Measurements from ENCODE around the gene SEC14L3.
A peak's percentile ranks its signal among the peaks of the same experiment; 100 is the strongest.

Gene SEC14L3

DNA sequence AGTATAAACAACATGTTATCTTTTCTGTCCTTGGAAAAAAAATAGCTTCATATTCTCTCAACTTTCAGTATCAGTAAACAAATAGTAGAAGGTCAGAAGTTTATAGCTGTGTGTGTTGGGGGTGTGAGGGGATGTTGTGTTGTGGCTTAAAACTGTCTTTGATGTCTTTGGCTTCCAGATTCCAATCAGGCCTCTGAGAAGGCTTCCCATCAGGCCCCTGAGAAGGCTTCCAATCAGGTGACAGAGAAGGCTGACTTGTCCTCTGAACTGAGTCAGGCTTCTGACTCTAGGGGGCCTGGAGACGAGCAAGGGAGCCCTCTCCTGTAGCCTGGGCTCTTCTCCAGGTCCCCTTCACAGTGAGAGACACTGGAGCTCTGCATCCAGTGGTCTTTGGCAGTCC lies 37.0 kb downstream of the SEC14L3 start:
- Histone ChIP-seq H3K36me3 (ENCODE audit: control insufficient read depth, insufficient read depth, low read length) (no peaks in the 10 kb centered on the region), H3K9me3 (ENCODE audit: control insufficient read depth, low read length) (no peaks in the 10 kb centered on the region), H3K4me3 (ENCODE audit: insufficient read depth, low read depth, low read length, poor library complexity, severe bottlenecking) (no peak overlapping the region), H3K4me1 (ENCODE audit: control insufficient read depth, insufficient read depth, low read length, poor library complexity, severe bottlenecking) (peaks cover 14% of the 10 kb centered on the region), H3K27ac (ENCODE audit: insufficient read depth, low read length, poor library complexity, severe bottlenecking) (peak overlapping the region; percentile 76), H3K27me3 (replicated peaks; ENCODE audit: control insufficient read depth, insufficient read depth, low read length, poor library complexity, severe bottlenecking) (peaks cover 7% of the 10 kb centered on the region)
- DNase-seq: no peak

DNA sequence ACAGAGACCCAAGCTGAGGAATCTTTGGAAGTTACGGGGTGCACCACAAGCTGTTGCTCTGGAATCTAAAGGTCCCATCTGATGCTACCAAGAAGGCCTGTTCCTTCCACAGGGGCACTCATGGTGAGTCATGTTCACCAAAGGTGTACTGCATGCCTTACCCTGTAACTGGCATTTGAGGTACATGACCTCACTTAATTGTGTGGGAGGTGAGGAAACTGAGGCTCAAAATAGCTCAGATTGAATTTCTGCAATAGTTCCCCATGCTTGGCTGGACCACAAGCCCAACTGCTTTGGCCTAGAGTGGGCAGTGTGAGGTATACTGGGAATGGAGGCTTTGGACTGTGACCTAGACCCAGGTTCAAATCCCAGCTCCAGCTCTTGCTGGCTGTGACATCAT lies 38.0 kb downstream of the SEC14L3 start:
- no peaks in the 10 kb centered on the region for H3K9me3 ChIP-seq (ENCODE audit: control insufficient read depth, low read length)
- no peak overlapping the region for H3K27ac ChIP-seq (ENCODE audit: insufficient read depth, low read length, poor library complexity, severe bottlenecking)
- DNase-seq: no peak
- H3K4me1 ChIP-seq (ENCODE audit: control insufficient read depth, insufficient read depth, low read length, poor library complexity, severe bottlenecking): peaks cover 14% of the 10 kb centered on the region
- H3K4me3 ChIP-seq (ENCODE audit: insufficient read depth, low read depth, low read length, poor library complexity, severe bottlenecking): no peak overlapping the region
- no peaks in the 10 kb centered on the region for H3K36me3 ChIP-seq (ENCODE audit: control insufficient read depth, insufficient read depth, low read length)
- H3K27me3 ChIP-seq (replicated peaks; ENCODE audit: control insufficient read depth, insufficient read depth, low read length, poor library complexity, severe bottlenecking): peaks cover 4% of the 10 kb centered on the region

DNA sequence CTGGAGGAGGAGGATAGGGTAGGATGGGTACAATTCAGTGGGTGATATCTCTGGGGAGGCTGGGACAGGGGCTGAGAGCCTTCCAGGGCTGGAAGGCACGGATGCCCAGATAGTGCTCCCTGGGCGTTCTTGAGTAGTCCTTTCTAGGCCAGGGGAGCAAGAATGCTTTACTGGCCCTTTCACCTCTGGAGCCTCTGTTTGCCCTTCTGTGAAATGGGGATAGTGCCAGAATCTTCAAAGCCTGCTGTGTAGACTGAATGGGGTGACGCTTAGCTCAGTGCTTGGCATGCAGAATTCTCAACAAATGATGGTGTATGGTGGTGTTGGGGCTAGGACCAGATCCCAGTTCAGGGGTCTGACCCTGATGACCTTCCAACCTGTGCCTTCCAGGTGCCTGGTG lies 38.6 kb downstream of the SEC14L3 start:
- H3K4me3 ChIP-seq (ENCODE audit: insufficient read depth, low read depth, low read length, poor library complexity, severe bottlenecking): no peak overlapping the region
- no peak overlapping the region for H3K27ac ChIP-seq (ENCODE audit: insufficient read depth, low read length, poor library complexity, severe bottlenecking)
- H3K9me3 ChIP-seq (ENCODE audit: control insufficient read depth, low read length): no peaks in the 10 kb centered on the region
- H3K36me3 ChIP-seq (ENCODE audit: control insufficient read depth, insufficient read depth, low read length): peaks cover 3% of the 10 kb centered on the region
- no peak for DNase-seq
- H3K4me1 ChIP-seq (ENCODE audit: control insufficient read depth, insufficient read depth, low read length, poor library complexity, severe bottlenecking): peaks cover 14% of the 10 kb centered on the region
- H3K27me3 ChIP-seq (replicated peaks; ENCODE audit: control insufficient read depth, insufficient read depth, low read length, poor library complexity, severe bottlenecking): peaks cover 3% of the 10 kb centered on the region

DNA sequence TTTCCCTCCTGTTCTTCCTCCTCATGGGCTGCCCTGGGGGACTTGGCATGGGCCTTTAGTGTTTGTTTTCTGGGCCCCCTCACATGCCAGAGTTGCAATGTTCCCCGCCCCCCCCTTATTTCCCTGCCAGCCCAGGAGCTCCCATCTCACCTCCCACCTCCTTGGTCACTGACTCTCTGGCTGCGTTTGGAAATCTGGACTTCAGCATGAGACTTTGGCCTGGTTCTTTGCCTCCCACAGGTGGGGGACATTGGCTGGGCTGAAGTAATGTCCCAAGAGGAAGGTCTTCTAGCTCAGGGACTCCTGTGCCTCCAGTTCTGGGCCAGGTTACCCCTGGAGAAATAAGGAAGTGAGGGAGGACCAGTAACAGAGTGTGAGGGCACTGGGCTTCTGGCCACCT lies 39.3 kb downstream of the SEC14L3 start:
- H3K27ac ChIP-seq (ENCODE audit: insufficient read depth, low read length, poor library complexity, severe bottlenecking): no peak overlapping the region
- no peaks in the 10 kb centered on the region for H3K27me3 ChIP-seq (replicated peaks; ENCODE audit: control insufficient read depth, insufficient read depth, low read length, poor library complexity, severe bottlenecking)
- H3K4me1 ChIP-seq (ENCODE audit: control insufficient read depth, insufficient read depth, low read length, poor library complexity, severe bottlenecking): peaks cover 14% of the 10 kb centered on the region
- H3K36me3 ChIP-seq (ENCODE audit: control insufficient read depth, insufficient read depth, low read length): peaks cover 5% of the 10 kb centered on the region
- no peak overlapping the region for H3K4me3 ChIP-seq (ENCODE audit: insufficient read depth, low read depth, low read length, poor library complexity, severe bottlenecking)
- H3K9me3 ChIP-seq (ENCODE audit: control insufficient read depth, low read length): no peaks in the 10 kb centered on the region
- DNase-seq: no peak

DNA sequence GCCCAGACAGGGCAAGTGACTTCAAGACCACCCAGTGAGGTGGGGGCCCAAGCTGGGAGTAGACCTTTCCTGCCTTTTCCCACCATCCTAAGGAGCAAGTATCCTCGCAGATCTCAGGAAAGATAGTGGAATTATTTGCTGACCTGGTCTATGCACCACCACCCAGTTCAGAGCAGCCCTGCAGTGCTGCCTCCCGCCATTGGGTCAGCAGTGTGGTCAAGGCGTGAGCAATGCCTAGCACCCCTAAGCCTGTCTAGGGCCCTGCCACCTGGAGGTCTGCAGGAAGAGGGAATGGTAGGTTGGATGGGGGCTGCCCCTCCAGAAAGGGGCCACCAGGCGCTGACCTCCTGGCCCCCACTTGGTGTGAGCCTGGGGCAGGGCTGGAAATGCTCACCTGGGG lies 39.7 kb downstream of the SEC14L3 start:
- H3K27ac ChIP-seq (ENCODE audit: insufficient read depth, low read length, poor library complexity, severe bottlenecking): no peak overlapping the region
- H3K9me3 ChIP-seq (ENCODE audit: control insufficient read depth, low read length): no peaks in the 10 kb centered on the region
- DNase-seq: no peak
- peaks cover 5% of the 10 kb centered on the region for H3K36me3 ChIP-seq (ENCODE audit: control insufficient read depth, insufficient read depth, low read length)
- no peaks in the 10 kb centered on the region for H3K27me3 ChIP-seq (replicated peaks; ENCODE audit: control insufficient read depth, insufficient read depth, low read length, poor library complexity, severe bottlenecking)
- no peak overlapping the region for H3K4me3 ChIP-seq (ENCODE audit: insufficient read depth, low read depth, low read length, poor library complexity, severe bottlenecking)
- peaks cover 15% of the 10 kb centered on the region for H3K4me1 ChIP-seq (ENCODE audit: control insufficient read depth, insufficient read depth, low read length, poor library complexity, severe bottlenecking)

DNA sequence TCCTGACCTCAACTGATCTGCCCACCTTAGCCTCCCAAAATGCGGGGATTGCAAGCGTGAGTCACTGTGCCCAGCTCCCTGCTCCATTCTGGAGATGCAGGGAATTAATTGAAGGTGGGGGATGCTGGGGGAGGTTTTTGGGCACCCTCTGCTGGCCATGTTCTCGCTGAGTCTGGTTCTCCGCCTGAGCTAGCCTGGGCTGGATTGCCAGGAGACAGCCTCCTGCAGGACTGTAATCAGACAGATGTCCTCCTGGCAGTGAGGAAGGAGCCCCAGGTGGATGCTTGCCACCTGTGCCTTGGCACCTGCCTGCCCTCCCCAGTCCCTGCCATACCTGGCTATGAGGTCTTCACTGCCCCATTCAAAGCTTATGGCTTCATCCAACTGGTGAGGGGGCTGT lies 40.9 kb downstream of the SEC14L3 start:
- Histone ChIP-seq H3K9me3 (ENCODE audit: control insufficient read depth, low read length) (no peaks in the 10 kb centered on the region), H3K4me1 (ENCODE audit: control insufficient read depth, insufficient read depth, low read length, poor library complexity, severe bottlenecking) (peaks cover 21% of the 10 kb centered on the region), H3K36me3 (ENCODE audit: control insufficient read depth, insufficient read depth, low read length) (peaks cover 5% of the 10 kb centered on the region), H3K27ac (ENCODE audit: insufficient read depth, low read length, poor library complexity, severe bottlenecking) (no peak overlapping the region), H3K27me3 (replicated peaks; ENCODE audit: control insufficient read depth, insufficient read depth, low read length, poor library complexity, severe bottlenecking) (no peaks in the 10 kb centered on the region), H3K4me3 (ENCODE audit: insufficient read depth, low read depth, low read length, poor library complexity, severe bottlenecking) (no peak overlapping the region)
- no peak for DNase-seq

DNA sequence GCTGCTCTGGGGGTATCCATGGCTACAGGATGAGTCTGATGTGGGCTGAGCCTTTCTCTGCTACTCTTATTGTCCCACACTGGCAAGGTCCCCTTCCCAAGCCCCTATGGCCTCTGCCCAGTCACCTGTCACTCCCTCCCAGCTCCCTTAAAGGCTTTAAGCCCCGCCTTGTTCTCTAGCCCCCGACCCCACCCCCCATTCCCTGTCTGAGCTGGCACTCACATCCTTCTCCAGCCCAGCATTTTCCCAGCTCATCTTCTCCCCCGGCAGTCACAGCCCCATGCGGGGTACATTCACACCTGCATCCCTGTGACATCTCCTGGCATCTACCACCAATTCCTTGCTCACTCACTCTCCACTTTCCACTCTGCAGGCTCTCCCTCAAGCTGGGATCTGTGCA lies 41.9 kb downstream of the SEC14L3 start:
- H3K27me3 ChIP-seq (replicated peaks; ENCODE audit: control insufficient read depth, insufficient read depth, low read length, poor library complexity, severe bottlenecking): no peaks in the 10 kb centered on the region
- no peak overlapping the region for H3K27ac ChIP-seq (ENCODE audit: insufficient read depth, low read length, poor library complexity, severe bottlenecking)
- H3K9me3 ChIP-seq (ENCODE audit: control insufficient read depth, low read length): no peaks in the 10 kb centered on the region

DNA sequence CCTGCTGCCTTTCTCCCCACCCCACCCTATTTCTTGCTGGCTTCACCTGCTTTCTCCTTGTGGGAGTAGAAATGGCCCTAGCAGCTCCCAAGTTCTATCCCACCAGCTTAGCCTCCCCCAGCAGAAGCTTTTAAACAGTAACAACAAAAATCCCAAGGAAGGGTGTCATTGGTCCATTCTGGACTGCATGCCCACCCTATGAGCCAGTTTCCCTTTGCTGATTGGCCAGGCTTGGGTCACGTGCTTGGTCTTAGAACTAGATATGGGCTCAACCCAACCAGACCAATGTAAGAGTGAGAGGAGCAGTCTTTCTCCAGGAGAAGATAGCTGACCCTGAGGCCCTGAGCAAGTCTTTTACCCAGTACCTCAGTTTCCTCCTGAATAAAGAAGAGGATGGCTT lies 43.9 kb downstream of the SEC14L3 start:
- H3K27ac ChIP-seq (ENCODE audit: insufficient read depth, low read length, poor library complexity, severe bottlenecking): no peak overlapping the region
- H3K9me3 ChIP-seq (ENCODE audit: control insufficient read depth, low read length): no peaks in the 10 kb centered on the region
- peaks cover 33% of the 10 kb centered on the region for H3K4me1 ChIP-seq (ENCODE audit: control insufficient read depth, insufficient read depth, low read length, poor library complexity, severe bottlenecking)
- no peak for DNase-seq
- H3K4me3 ChIP-seq (ENCODE audit: insufficient read depth, low read depth, low read length, poor library complexity, severe bottlenecking): no peak overlapping the region
- peaks cover 5% of the 10 kb centered on the region for H3K36me3 ChIP-seq (ENCODE audit: control insufficient read depth, insufficient read depth, low read length)
- no peaks in the 10 kb centered on the region for H3K27me3 ChIP-seq (replicated peaks; ENCODE audit: control insufficient read depth, insufficient read depth, low read length, poor library complexity, severe bottlenecking)

More for the DNA sequence above, 41.9 kb downstream of the SEC14L3 start:
- peaks cover 20% of the 10 kb centered on the region for H3K4me1 ChIP-seq (ENCODE audit: control insufficient read depth, insufficient read depth, low read length, poor library complexity, severe bottlenecking)
- H3K4me3 ChIP-seq (ENCODE audit: insufficient read depth, low read depth, low read length, poor library complexity, severe bottlenecking): no peak overlapping the region
- peaks cover 5% of the 10 kb centered on the region for H3K36me3 ChIP-seq (ENCODE audit: control insufficient read depth, insufficient read depth, low read length)
- DNase-seq: no peak

DNA sequence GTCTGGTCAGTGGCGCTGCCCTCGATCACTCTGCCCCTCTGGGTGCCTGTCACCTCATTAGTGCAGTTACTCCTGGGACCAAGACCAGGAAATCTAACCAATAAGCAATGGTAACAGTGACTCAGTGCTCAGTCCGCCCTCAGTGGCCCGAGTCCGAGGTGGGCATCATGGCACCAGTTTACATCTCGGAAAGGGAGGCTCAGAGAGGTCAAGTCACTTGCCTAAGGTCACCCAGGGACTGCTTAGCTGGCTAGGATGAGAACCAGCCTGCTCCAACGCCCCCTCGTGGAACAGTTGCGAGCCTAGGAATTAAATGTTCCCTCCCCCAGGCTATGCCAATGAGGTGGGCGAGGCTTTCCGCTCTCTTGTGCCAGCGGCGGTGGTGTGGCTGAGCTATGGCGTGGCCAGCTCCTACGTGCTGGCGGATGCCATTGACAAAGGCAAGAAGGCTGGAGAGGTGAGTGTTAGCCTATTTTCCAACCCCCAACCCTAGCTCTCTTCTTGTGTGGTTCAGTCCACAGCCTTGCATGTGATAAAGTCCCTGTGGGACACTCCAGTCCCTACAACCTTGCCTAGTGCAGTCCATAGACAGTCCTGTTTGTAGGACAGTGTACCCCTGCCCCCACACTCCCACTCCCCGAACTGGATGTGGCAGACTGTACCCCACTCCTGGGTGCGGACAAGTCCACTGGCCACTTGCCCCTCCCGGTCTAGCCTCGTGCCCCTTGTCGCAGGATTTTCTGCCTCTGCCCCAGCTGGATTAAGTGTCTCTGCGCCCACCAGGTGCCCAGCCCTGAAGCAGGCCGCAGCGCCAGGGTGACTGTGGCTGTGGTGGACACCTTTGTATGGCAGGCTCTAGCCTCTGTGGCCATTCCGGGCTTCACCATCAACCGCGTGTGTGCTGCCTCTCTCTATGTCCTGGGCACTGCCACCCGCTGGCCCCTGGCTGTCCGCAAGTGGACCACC lies 45.1 kb downstream of the SEC14L3 start:
- H3K27ac ChIP-seq (ENCODE audit: insufficient read depth, low read length, poor library complexity, severe bottlenecking): peak overlapping the region; percentile 73
- H3K27me3 ChIP-seq (replicated peaks; ENCODE audit: control insufficient read depth, insufficient read depth, low read length, poor library complexity, severe bottlenecking): no peaks in the 10 kb centered on the region
- H3K4me1 ChIP-seq (ENCODE audit: control insufficient read depth, insufficient read depth, low read length, poor library complexity, severe bottlenecking): peaks cover 42% of the 10 kb centered on the region
- peak; percentile 69 to 79 (median 76) for DNase-seq
- H3K4me3 ChIP-seq (ENCODE audit: insufficient read depth, low read depth, low read length, poor library complexity, severe bottlenecking): peak overlapping the region; percentile 80
- no peaks in the 10 kb centered on the region for H3K9me3 ChIP-seq (ENCODE audit: control insufficient read depth, low read length)
- peaks cover 5% of the 10 kb centered on the region for H3K36me3 ChIP-seq (ENCODE audit: control insufficient read depth, insufficient read depth, low read length)

DNA sequence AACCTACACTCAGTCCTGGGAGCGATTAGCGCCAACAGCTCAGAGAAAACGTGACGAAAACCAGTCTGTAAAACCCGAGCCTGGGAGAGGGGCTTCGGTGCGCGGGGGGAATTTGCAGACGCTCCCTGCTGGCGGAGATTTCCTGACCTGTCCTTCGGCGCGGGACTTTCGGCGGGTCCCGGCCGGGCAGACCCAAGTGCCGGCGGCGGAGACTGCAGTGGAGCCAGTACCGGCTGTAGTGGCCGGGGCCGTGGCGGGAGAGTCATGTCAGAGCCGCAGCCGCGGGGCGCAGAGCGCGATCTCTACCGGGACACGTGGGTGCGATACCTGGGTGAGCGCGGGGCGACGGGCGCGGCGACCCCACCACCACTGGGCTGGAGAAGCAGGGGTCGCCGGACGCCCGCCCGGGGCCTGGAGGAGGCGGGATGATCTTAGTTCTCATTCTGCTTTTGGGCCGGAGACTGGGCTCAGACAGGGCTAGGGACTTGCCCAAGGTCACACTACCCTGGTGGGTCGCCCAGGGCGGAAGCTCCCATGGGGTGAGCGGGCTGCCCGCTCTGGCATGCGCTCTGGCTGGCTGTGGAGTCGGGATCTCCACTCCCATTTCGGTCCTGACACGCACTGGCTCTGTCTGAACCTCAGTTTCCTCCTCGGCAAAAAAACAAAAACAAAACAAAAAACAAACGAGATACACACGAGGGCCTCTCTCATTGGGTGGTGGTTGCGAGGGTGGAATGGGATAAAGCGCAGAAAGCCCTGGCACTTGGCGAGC lies 46.0 kb downstream of the SEC14L3 start, which contains the start of gene MTFP1:
Gene MTFP1 (plus strand): TSS at position 153 of the 772 bp plus-strand sequence. CDS start 112 bp downstream, at position 265.
- peaks cover 42% of the 10 kb centered on the region for H3K4me1 ChIP-seq (ENCODE audit: control insufficient read depth, insufficient read depth, low read length, poor library complexity, severe bottlenecking)
- H3K9me3 ChIP-seq (ENCODE audit: control insufficient read depth, low read length): no peaks in the 10 kb centered on the region
- no peaks in the 10 kb centered on the region for H3K27me3 ChIP-seq (replicated peaks; ENCODE audit: control insufficient read depth, insufficient read depth, low read length, poor library complexity, severe bottlenecking)
- peak within 1 kb of the TSS; percentile 85 for H3K27ac ChIP-seq (ENCODE audit: insufficient read depth, low read length, poor library complexity, severe bottlenecking)
- peak within 1 kb of the TSS; percentile 80 for H3K4me3 ChIP-seq (ENCODE audit: insufficient read depth, low read depth, low read length, poor library complexity, severe bottlenecking)
- DNase-seq: peak in 2 of 3 donors; percentile 38 to 48
- peaks cover 5% of the 10 kb centered on the region for H3K36me3 ChIP-seq (ENCODE audit: control insufficient read depth, insufficient read depth, low read length)

All from effector memory CD4-positive, alpha-beta T cell (primary cell).